ENCODE data around the gene NEK1. TPM values are rescaled to one million over a fixed set of nuclear protein-coding genes. Genes with fewer than 3 reads are reported as not detected.

The NEK1 gene
- total and polyA plus RNA-seq, 2 of the 4 experiments (the other 2 are of a cell fraction), result 3.3 to 3.9 TPM

- no TSS peak for BruUV-seq (replicated peaks)
- no peak overlapping the region for H2BK20ac ChIP-seq (ENCODE audit: low read depth, low read length)
- H2AK9ac ChIP-seq (replicated peaks; ENCODE audit: low read depth, low read length, poor library complexity), result no peak overlapping the region
- H4K5ac ChIP-seq (ENCODE audit: low read depth, low read length), result no peak overlapping the region
- no CpG with 5 or more reads among the region's 3 CpGs for WGBS, 2 experiments (ENCODE audit: extremely low coverage in 2 of 2, insufficient read length in 1 of 2)
- in situ Hi-C loops (cut with MboI; ENCODE audit: low sequenced_read_pairs) (loop anchor here (25.0 kb wide), 1 partner anchor 444 kb away; no protein-coding TSS in a partner anchor), intact Hi-C loops (cut with micrococcal nuclease) (no loop called here), dilution Hi-C loops (cut with HindIII; ENCODE audit: low sequenced_read_pairs, unreplicated experiment) (no loop called here)
- no peaks in the 10 kb centered on the region for H3K9me3 ChIP-seq (ENCODE audit: control insufficient read depth, insufficient read depth, low read length)
- no peak overlapping the region for H3K4me2 ChIP-seq (ENCODE audit: low read depth, low read length)
- H4K20me1 ChIP-seq (ENCODE audit: insufficient read depth, low read length), result peaks cover 10% of the 10 kb centered on the region; the same call in 1 of the 2 replicates
- H3K23ac ChIP-seq (ENCODE audit: low read depth, low read length), result no peak overlapping the region
- H2BK120ac ChIP-seq (ENCODE audit: low read depth, low read length), result no peak overlapping the region
- ATAC-seq (ENCODE audit: low read depth) (no peak), DNase-seq (peak; percentile 41)
- no peak overlapping the region for H3K4ac ChIP-seq (ENCODE audit: low read depth, low read length)
- no peak overlapping the region for H3K56ac ChIP-seq (ENCODE audit: extremely low read depth, insufficient read depth, low read length)
- no peaks in the 10 kb centered on the region for H3K4me1 ChIP-seq (ENCODE audit: control insufficient read depth, insufficient read depth, low read length)
- peaks cover 0 to 7% of the 10 kb centered on the region in 2 experiments; a peak in 3 of 4 replicates for H3K79me1 ChIP-seq (ENCODE audit: low read depth in 1 of 2, low read length in 2 of 2)
- H4K8ac ChIP-seq (ENCODE audit: low read depth in 2 of 2, low read length in 2 of 2), result no peak overlapping the region
- ChIA-PET POLR2A (ENCODE audit: unreplicated experiment) (interaction anchor here (0.6 kb wide), 1 partner anchor 42 kb away, joined by 3 read pairs; no protein-coding TSS in a partner anchor), CTCF (no interaction called here)
- TF ChIP-seq, protein P1, sequence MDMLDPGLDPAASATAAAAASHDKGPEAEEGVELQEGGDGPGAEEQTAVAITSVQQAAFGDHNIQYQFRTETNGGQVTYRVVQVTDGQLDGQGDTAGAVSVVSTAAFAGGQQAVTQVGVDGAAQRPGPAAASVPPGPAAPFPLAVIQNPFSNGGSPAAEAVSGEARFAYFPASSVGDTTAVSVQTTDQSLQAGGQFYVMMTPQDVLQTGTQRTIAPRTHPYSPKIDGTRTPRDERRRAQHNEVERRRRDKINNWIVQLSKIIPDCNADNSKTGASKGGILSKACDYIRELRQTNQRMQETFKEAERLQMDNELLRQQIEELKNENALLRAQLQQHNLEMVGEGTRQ (IDR thresholded peaks at IDR 0.05; ENCODE audit: low read depth, low read length), result no peak
- TF ChIP-seq CHD1 (IDR thresholded peaks at IDR 0.05; ENCODE audit: low read depth, low read length), result no peak
- no peak for TF ChIP-seq CTCF (conservative IDR thresholded peaks at IDR 0.05; ENCODE audit: low read depth, low read length)
- no peak for TF ChIP-seq FOS (IDR thresholded peaks at IDR 0.05; ENCODE audit: low read depth, low read length)
- TF ChIP-seq, protein P2, sequence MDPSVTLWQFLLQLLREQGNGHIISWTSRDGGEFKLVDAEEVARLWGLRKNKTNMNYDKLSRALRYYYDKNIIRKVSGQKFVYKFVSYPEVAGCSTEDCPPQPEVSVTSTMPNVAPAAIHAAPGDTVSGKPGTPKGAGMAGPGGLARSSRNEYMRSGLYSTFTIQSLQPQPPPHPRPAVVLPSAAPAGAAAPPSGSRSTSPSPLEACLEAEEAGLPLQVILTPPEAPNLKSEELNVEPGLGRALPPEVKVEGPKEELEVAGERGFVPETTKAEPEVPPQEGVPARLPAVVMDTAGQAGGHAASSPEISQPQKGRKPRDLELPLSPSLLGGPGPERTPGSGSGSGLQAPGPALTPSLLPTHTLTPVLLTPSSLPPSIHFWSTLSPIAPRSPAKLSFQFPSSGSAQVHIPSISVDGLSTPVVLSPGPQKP (IDR thresholded peaks at IDR 0.05; ENCODE audit: borderline replicate concordance, low read depth, low read length), result no peak
- TF ChIP-seq MXI1 (IDR thresholded peaks at IDR 0.05; ENCODE audit: borderline replicate concordance, low read depth, low read length), result no peak
- no peak for TF ChIP-seq MAZ (IDR thresholded peaks at IDR 0.05; ENCODE audit: borderline replicate concordance, low read depth, low read length)
- no peak for TF ChIP-seq SMC3 (IDR thresholded peaks at IDR 0.05; ENCODE audit: low read depth, low read length)
- H3K4me3 ChIP-seq (ENCODE audit: insufficient read depth, low read depth, low read length), result no peak overlapping the region
- H4K91ac ChIP-seq (ENCODE audit: insufficient read depth, low read depth, low read length), result no peak overlapping the region
- no peak overlapping the region for H3K27ac ChIP-seq (ENCODE audit: insufficient read depth, low read length)
- H3K27me3 ChIP-seq (ENCODE audit: control insufficient read depth, insufficient read depth, low read length), result no peaks in the 10 kb centered on the region
- H2BK5ac ChIP-seq (ENCODE audit: low read depth, low read length, poor library complexity, severe bottlenecking), result no peak overlapping the region
- H3K18ac ChIP-seq (ENCODE audit: low read depth, low read length), result no peak overlapping the region
- no peak overlapping the region for H2AFZ ChIP-seq (replicated peaks; ENCODE audit: low read length, poor library complexity)
- H3K36me3 ChIP-seq (ENCODE audit: control insufficient read depth, insufficient read depth, low read length), result no peaks in the 10 kb centered on the region
- H3K9ac ChIP-seq (ENCODE audit: low read depth, low read length), result no peak overlapping the region
- H2AK5ac ChIP-seq (ENCODE audit: low read depth, low read length), result no peak overlapping the region
- H2BK15ac ChIP-seq (ENCODE audit: low read depth, low read length), result no peak overlapping the region
- H3K9me1 ChIP-seq (ENCODE audit: insufficient read depth, low read length), result no peaks in the 10 kb centered on the region
- H3K14ac ChIP-seq (replicated peaks; ENCODE audit: low read depth, low read length), result no peak overlapping the region
Measured at GRCh38 chr4:169618286-169618685, 5.9 kb upstream of the NEK1 start.

Measured in IMR-90 (cell line).